ENCODE measurements around the gene SLC25A18. TPM values are rescaled to one million over a fixed set of nuclear protein-coding genes. Genes with fewer than 3 reads are reported as not detected.

Gene SLC25A18
- total RNA-seq (2021; fragmentation: NEBNext Ultra II Directional; extraction: Animal tissue kit (Norgen Biotek cat#: 25700)) (2.2 and 2.8 TPM in 2 replicates), polyA plus RNA-seq (2011; rRNA removed) (2.7 and 2.9 TPM in 2 replicates), polyA minus RNA-seq (2011; rRNA and poly(A)+ RNA removed) (2.6 and 2.7 TPM in 2 replicates)
- polyA plus RNA-seq (2011; cell fraction: cytosol; rRNA removed), result 2.3 TPM
- 3.2 TPM for polyA plus RNA-seq (2011; cell fraction: nucleus; rRNA removed)
- polyA plus RNA-seq (2012, experiment 1 of 2), result 2.7 to 3.0 TPM (median 2.8 TPM) in 4 replicates
- 3.1 TPM for polyA plus RNA-seq (2012, experiment 2 of 2)
- 0.51 TPM for polyA plus RNA-seq (2013, experiment 1 of 2)
- 0.52 TPM for polyA plus RNA-seq (2013, experiment 2 of 2)
- polyA minus RNA-seq (2011; cell fraction: cytosol; rRNA and poly(A)+ RNA removed), result 1.0 TPM
- 2.5 TPM for polyA minus RNA-seq (2011; cell fraction: nucleus; rRNA and poly(A)+ RNA removed)
- long read RNA-seq, experiment 1, partial matches to known transcripts, result 2 of 5 reads
- long read RNA-seq, experiment 1, other reads (novel, unspliced or antisense), result 3 of 5 reads
- long read RNA-seq, experiment 2, result 0 reads

DNA sequence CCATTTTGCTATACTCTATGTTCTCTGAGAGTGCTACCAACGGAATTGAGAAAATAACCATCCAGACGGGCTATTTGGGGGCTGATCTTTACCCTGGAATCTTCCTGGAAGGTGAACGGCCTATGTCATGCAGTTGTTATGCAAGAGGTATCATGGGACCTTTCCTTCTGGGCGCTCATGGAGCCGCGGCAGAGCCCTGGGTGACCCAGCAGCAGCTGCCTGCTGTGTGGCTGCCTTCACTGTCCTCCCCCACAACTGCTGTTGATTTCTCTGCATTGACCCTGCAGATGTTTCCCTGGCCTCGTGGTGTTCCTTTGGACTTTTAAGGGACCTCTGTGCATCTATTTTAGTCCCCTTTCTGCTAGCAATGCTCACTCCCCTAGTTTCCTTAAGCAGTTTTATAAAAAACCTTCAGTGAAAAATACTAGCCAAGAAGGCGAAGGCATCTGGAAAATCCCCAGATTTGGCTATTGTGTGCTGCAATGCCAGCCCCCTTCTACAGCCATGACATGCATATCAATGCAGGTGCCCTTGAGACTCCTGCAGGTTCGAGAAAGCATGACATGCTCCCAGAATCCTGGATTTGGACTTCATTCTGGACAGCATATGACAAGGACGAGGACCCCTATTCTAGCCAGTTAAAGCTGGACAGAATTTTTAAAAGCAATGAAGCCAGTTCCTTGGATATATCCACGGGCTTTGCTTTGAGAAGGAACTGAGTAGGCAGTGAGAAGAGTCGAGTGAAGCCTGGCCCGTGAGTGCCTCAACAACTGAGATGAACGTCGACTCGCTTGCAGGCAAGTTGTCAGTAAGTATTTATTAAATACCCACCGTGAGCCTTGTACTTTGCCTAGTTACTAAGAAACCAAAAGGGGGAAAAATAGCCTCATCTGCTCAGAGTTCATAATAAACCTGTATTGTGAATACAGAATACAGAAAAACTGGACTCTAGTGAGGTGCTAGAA, at the start of gene SLC25A18:
Gene SLC25A18, plus strand, starts transcription at position 593 of the 965 bp plus-strand sequence. CDS start 16,447 bp downstream, outside the sequence.
- Histone ChIP-seq H2BK5ac (ENCODE audit: low read depth, low read length) (peak within 1 kb of the TSS; percentile 81), H3K14ac (ENCODE audit: insufficient read length) (no peak within 1 kb of the TSS), H3K23ac (ENCODE audit: insufficient read length) (no peak within 1 kb of the TSS), H3K23me2 (ENCODE audit: low read depth, low read length) (no peaks in the 10 kb centered on the region), H3K9me3 (ENCODE audit: insufficient read depth in 2 of 2, low read depth in 1 of 2, low read length in 1 of 2) (peaks cover 0 to 3% of the 10 kb centered on the region in 2 experiments; a peak in 2 of 4 replicates), H3K18ac (ENCODE audit: extremely low read depth, low read length) (peak within 1 kb of the TSS; percentile 73), H3K56ac (replicated peaks; ENCODE audit: insufficient read length, low read depth, low read length) (no peak within 1 kb of the TSS), H2BK20ac (ENCODE audit: low read length) (0 out of 2 replicates have a peak within 1 kb of the TSS, but pooled peaks have one; percentile 61), H4K91ac (replicated peaks; ENCODE audit: insufficient read length, low read length) (peak within 1 kb of the TSS; percentile 60), H3K79me2 (ENCODE audit: control insufficient read depth in 1 of 2, insufficient read depth in 2 of 2, low read length in 2 of 2) (no peaks in the 10 kb centered on the region), H3K79me1 (ENCODE audit: low read depth, low read length) (no peaks in the 10 kb centered on the region), H3K4ac (replicated peaks; ENCODE audit: insufficient read length, low read depth, low read length) (no peak within 1 kb of the TSS), H2AK5ac (ENCODE audit: low read depth, low read length) (peak within 1 kb of the TSS; percentile 82; the same call in 1 of the 2 replicates), H3K4me1 (replicated peaks in 1 of 4; ENCODE audit: control insufficient read depth in 3 of 4, insufficient read depth in 4 of 4, low read length in 3 of 4) (peaks cover 10 to 20% (median 15%) of the 10 kb centered on the region in 4 experiments; a peak in 6 of 7 replicates), H3K27me3 (replicated peaks in 1 of 4; ENCODE audit: control insufficient read depth in 3 of 4, extremely low read depth in 1 of 4, insufficient read depth in 3 of 4, low read length in 3 of 4) (no peaks in the 10 kb centered on the region), H2AFZ (ENCODE audit: low read length) (no peak within 1 kb of the TSS), H4K8ac (ENCODE audit: extremely low read depth, insufficient read depth, low read length) (no peak within 1 kb of the TSS), H4K20me1 (replicated peaks in 1 of 2; ENCODE audit: control insufficient read depth in 1 of 2, insufficient read depth in 2 of 2, low read length in 2 of 2) (no peaks in the 10 kb centered on the region), H3K27ac (ENCODE audit: low read depth, low read length) (peak within 1 kb of the TSS; percentile 59; the same call in 1 of the 2 replicates), H2BK120ac (replicated peaks; ENCODE audit: low read depth, low read length) (peak within 1 kb of the TSS; percentile 10), H2BK15ac (ENCODE audit: low read length) (no peak within 1 kb of the TSS), H3K4me3 (ENCODE audit: extremely low read depth in 1 of 4, insufficient read depth in 2 of 4, low read depth in 3 of 4, low read length in 4 of 4) (peak within 1 kb of the TSS in 3 of 4 experiments; percentile 7 to 34 (median 21); a peak in 3 of 8 replicates), H3K36me3 (ENCODE audit: control insufficient read depth in 2 of 4, insufficient read depth in 4 of 4, low read length in 3 of 4) (peaks cover 4 to 15% (median 10%) of the 10 kb centered on the region in 4 experiments), H3K4me2 (ENCODE audit: insufficient read depth in 1 of 2, low read depth in 2 of 2, low read length in 2 of 2) (peak within 1 kb of the TSS; percentile 58 to 62), H4K5ac (ENCODE audit: insufficient read length, low read depth, low read length) (peak within 1 kb of the TSS; percentile 68), H3K9ac (replicated peaks in 1 of 4; ENCODE audit: extremely low read depth in 1 of 4, low read depth in 3 of 4, low read length in 3 of 4) (peak within 1 kb of the TSS in 2 of 4 experiments; percentile 2 to 66; a peak in 1 of 7 replicates), H2BK12ac (ENCODE audit: low read depth, low read length) (peak within 1 kb of the TSS; percentile 62; the same call in 1 of the 2 replicates)
- POLR2A ChIA-PET (ENCODE audit: partially characterized antibody), result interaction anchor here (0.6 to 5.3 kb wide), 9 partner anchors 13 to 431 kb away, joined by 3 to 18 read pairs (median 3); partner anchors contain the start of gene BCL2L13
- DNase-seq (ENCODE audit: low read depth in 1 of 2, low spot score in 2 of 2) (peak in 1 of 2 experiments; percentile 56), FAIRE-seq (peak; percentile 52)
- 63% methylated on average over 17 of the region's 17 CpGs; no CpG with 5 or more reads in 1 of the 2 experiments for WGBS, 2 experiments (ENCODE audit: extremely low coverage in 1 of 2, insufficient coverage in 1 of 2, insufficient read length in 1 of 2, insufficient replicate concordance in 2 of 2, low coverage in 1 of 2, low lambda C conversion rate in 2 of 2, missing lambda C conversion rate in 1 of 2)
- CTCF ChIA-PET (ENCODE audit: partially characterized antibody), result interaction anchor here (0.5 to 1.8 kb wide), 9 partner anchors 18 to 391 kb away, joined by 3 to 6 read pairs (median 4); no protein-coding TSS in a partner anchor
- TF ChIP-seq CHD2 (IDR thresholded peaks at IDR 0.05; ENCODE audit: low read length), result peak; percentile 15; the same call in 1 of the 2 replicates
- TF ChIP-seq NANOG (IDR thresholded peaks at IDR 0.05; ENCODE audit: insufficient read depth, low read depth, low read length, poor library complexity, severe bottlenecking), result no peak
- TF ChIP-seq RNF2 (IDR thresholded peaks at IDR 0.05; ENCODE audit: borderline replicate concordance, low read depth, low read length, missing control alignments, poor library complexity, severe bottlenecking), result no peak
- TF ChIP-seq TBP (IDR thresholded peaks at IDR 0.05; ENCODE audit: low read depth, low read length), result no peak
- no peak for TF ChIP-seq EZH2 (IDR thresholded peaks at IDR 0.05; ENCODE audit: low read depth, low read length, severe bottlenecking)
- TF ChIP-seq TAF7 (optimal IDR thresholded peaks at IDR 0.05; ENCODE audit: borderline replicate concordance, low read depth, low read length), result peak; percentile 20
- no peak for TF ChIP-seq HDAC6 (IDR thresholded peaks at IDR 0.05; ENCODE audit: low read depth, low read length)
